HG03095 (cell line): Measurements from ENCODE around the gene PRKAG2.

Experiments
- ATAC-seq: cut with Tn5 transposase; IDR thresholded peaks from one replicate; pipeline ENCODE4 v1.9.1; 2021; ENCODE audit warnings: moderate library complexity; ENCODE audit not compliant: unreplicated experiment

Gene PRKAG2

DNA sequence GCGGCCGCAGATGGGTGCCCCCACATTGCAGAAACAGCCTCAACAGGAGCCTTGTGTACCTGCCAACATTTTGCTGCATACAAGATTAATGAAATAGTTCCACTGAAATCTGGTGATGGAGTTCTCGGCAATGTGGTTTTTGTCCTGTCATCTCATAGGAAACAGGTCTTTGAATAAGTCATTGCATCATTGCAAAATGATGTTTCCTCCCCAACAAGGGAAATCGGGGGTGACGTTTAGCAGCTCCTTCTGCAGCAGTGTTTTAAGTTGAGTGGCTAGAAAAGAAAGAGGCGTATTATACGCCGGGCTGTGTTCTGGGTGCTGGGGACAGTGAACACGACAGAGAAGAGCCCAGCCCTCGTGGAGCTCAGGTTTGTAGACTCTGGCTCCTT lies 177.0 kb downstream of the PRKAG2 start:
- no peak for ATAC-seq

- ATAC-seq = no peak
Observed at GRCh38 chr7:151699147-151699927, 177.6 kb downstream of the PRKAG2 start.

DNA sequence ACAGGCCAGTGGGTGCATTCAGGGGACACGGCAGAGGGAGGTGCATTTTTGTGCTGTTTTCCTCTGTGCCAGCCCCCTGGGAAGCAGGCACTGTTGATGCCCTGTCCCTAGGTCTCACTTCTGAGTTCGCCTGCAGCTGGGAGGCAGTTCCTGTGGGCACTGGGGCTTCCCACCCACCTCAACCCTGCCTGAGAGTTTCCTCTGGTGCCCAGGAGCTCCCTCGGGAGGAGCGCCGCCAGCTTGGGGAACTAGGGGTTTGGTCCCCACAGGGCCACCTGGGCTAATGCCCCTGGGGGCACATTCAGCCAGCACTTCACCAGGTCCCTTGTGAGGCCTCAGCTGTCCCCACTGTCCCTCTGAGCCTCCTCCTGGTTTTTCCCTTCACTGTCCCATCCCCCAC lies 179.0 kb downstream of the PRKAG2 start:
- ATAC-seq = no peak

DNA sequence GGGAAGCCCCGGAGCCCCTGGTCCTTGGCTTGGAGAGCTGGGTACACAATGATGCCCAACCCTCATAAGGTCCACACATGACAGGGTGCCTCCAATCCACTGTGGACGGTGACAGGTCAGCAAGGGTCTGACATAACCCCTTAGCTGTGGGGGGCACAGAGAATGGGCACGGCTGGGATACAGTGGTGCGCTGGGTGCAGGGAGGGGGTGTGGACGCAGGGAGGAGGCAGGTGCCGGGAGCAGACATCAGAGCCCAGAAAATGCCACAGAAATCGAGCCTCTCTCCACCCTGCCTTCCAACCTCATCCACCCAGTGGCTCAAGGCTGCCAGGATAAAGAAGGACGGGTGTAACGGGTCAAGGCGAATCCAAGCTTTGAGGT lies 179.4 kb downstream of the PRKAG2 start:
- ATAC-seq = no peak

GRCh38 chr7:151696721-151697514 lies 180.0 kb downstream of the PRKAG2 start:
- no peak for ATAC-seq

DNA sequence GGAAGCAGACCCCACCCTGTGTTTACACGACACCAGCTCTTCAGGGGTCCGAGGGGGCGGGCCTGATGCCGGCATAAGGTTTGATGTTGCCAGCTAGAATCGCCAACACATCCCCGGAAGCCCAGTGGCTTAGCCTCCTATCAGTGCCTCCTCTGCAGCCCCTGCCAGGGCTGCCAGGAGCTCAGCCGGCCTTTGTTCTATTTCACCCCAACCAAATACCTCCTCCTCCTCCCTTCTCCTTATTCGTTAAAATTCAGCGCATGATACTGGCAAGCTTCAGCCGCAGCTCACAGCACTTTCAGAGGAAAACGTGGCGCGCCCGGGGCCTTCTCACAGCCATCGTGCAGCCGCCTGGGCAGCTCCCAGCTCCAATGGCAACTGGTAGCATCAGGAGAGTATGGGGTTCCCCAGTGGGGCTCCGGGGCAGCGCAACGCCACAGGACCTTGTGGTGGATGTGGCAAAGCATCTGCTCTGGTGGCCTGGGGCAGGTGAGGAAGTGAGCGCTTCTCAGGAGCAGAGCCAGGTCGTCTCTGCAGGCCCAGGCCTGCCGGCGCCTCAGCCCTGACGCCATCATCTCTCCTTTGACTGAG lies 180.9 kb downstream of the PRKAG2 start:
- no peak for ATAC-seq

DNA sequence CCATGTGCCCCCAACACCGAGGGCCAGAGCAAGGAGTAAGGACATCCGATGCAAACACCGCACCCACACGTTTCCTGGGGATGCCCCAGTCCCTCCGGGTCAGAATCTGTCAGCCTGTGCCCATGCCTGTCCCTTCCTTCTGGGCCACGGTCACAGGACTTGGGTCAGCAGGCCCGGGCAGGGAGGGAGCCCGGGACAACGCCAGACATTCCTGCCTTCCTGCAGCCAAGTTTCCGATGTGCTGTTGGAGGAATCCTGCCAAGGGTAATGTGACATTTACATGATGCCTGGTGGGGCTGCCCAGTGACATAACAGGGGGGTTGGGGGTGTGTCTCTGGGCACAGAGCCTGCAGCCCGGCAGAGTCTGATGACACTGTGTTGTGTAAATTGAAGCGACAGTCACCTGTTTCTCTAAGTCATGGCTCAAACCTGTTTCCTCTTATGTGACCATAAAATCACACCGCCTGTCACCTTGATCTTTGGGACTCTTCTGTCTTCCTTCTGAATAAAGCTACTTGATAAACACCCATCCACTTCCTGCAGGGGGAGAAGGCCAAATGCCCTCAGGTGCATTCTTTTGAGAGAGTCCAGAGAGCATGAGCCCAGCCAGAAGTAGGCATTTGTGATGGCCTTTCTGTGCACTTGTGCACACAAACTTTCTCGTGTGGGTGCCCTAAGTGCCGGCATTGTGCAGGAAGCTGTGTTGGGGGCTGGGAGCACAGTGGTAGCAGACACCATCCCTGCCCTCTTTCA lies 181.9 kb downstream of the PRKAG2 start:
- ATAC-seq = no peak

- ATAC-seq = no peak
Observed at GRCh38 chr7:151694441-151694827, 182.5 kb downstream of the PRKAG2 start.

DNA sequence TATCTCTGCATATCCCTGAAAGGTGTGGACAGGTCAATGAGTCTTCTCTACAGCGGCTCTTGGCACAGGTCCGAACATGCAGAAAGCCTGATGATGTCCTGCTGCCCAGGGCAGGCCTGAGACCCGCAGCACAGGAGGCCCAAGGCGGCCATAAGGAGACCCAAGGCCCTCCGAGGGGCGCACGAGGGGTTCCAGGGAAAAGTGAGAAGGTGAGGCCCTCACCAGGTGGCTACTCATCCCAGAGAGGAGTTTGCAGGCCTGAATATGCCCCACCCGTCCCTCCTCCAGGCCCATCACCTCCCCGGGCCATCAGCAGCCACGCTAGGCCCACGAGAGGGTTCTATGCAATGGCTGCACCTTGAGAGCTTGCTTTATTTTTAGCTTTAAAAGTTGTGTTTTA lies 183.8 kb downstream of the PRKAG2 start:
- ATAC-seq = no peak

GRCh38 chr7:151692721-151693120 lies 184.2 kb downstream of the PRKAG2 start:
- ATAC-seq = no peak

GRCh38 chr7:151691449-151691848 lies 185.5 kb downstream of the PRKAG2 start:
- ATAC-seq = no peak

GRCh38 chr7:151690606-151691005 lies 186.3 kb downstream of the PRKAG2 start:
- no peak for ATAC-seq

DNA sequence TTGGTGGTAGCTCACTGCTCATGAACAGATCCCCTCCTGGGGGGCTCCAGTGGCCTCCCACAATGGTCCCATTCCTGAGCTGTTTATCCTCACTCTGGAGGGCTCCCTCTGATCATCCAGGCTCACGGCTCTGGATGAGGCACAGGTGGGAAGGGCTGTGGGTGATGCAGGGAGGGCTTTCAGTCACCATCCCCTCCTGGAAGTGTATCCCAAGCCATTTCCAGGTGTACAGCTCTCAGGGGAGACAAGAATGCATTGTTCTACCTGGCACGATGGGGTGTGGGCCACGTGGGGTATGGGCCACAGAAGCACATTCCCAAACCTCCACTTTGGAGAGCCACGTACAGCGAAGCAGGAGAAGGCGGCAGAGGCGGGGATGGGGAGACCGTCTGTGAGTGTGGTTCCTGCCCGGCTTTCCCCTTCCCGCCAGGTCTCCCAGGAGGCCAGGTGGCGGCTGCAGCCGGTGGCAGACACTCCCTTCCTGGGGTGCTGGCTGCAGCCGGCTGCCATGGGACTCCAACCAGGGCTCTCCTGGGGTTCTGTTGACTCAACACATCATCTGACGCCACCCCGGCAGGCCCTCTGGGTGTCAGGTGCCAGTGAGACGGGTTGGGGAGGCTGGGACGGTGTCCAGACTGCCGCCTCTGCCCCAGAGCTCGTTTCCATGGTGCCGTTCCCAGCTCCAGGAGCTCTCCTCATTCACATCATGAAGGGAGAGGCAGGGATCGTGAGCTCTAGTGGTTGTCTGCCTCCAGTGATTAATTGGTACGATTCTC lies 187.5 kb downstream of the PRKAG2 start:
- no peak for ATAC-seq

DNA sequence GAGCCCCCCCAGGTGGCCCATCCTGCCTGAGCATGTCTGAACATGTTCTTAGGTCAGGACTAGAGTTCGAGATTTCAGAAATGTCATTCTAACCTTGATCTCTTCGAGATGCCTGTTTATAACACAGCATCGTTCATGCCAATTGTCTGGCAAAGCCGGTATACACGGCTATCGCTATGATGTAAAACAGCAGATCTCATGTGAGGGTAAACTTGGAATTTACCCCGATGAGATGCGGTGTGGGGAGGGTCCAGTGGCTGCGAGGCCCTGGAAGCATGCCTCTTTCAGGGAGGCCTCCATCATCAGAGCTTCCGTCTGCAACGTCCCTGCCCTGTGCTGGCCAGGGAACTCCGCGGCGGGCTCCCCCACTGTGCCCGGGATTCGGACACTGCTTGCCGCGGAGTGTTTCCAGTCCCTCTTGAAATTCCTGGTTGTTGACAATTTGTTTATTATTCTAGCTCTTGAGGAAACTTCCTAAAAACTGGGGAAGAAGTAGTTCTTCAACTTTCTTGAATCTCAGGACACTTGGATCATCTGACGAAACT lies 188.6 kb downstream of the PRKAG2 start:
- ATAC-seq = no peak

GRCh38 chr7:151687523-151688235 lies 189.2 kb downstream of the PRKAG2 start:
- ATAC-seq = no peak

GRCh38 chr7:151686826-151687225 lies 190.1 kb downstream of the PRKAG2 start:
- no peak for ATAC-seq

DNA sequence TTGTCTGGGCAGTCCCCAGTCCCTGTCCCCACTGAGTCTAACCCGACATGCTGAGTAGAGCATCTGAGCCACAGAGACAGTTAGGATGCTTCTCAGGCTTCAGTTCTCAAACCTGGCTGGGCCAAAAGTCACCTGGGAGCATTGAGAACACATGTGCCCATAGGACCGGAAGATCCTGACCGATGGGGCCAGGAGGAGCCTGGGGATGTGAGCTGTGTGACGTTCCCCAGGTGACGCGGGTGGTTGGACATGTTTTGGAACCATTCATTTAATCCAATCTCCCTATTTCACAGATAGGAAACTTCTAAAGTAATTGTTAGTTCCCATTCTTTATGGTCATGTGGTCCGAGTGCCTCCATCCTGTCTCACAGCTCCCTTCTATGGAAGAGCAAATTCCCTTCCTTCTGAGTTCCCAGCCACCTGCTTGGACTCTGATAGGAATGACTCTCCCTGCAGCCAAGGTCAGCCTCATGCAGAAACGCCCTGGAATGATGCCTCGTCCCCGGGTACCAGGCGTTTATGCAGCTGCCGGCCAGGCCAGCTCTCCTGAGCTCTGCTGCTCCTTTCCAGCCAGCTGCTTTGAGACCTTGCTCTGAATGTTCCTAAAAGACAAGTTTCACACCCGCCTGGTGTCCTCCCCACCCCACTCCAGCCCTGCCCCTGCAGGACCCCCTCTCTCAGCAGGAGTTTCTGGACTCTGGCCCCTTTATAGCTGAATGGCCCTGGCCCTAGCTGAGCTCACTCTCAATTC lies 190.7 kb downstream of the PRKAG2 start:
- ATAC-seq = no peak

DNA sequence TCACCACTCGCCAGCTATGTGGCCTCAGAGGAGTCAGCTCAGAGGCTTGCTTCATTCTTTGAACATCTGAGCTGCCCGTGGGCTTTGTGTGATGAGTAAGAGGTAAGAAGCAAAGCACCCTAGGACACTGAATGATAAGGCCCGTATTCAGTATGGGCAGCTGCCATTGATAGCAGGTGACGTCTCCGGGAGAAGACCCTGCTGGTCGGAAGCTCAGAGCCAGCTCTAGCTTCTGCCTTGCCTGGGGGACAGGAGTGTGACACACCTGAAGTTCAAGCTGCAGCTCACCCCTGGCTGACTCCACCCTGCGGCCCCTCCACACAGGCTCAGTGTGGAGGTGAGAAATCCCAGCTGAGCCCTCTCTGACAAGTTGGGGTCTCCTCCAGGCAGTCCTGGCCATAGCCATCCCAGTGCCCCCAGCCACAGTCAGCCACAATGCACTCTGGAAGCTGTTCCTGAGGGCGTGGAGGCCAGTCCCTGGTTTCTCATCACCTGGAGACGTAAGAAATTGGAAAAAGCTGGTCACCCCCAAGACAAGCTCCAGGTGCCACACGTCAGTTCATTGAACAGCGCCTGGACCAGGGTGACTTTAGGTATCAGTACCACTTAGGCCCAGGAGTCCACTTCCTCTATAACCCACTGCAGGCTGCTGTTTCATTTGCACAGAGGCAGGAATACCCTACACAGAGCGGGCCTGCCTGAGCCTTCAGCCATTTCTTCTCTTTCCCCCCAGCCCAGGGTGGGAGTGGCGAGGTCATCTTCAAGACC lies 192.3 kb downstream of the PRKAG2 start:
- no peak for ATAC-seq
